HG02571 (cell line): ENCODE data around the gene SPPL3.
"Not testable (repeated sequence)": the region's sequence is repeated elsewhere in the genome, so short reads cannot be mapped to it uniquely, and the experiment has no call there.

Experiments used
- ATAC-seq: cut with Tn5 transposase; IDR thresholded peaks from one replicate; pipeline ENCODE4 v1.9.1; 2021; ENCODE audit warnings: mild to moderate bottlenecking, moderate library complexity; ENCODE audit not compliant: unreplicated experiment

SPPL3 gene

DNA sequence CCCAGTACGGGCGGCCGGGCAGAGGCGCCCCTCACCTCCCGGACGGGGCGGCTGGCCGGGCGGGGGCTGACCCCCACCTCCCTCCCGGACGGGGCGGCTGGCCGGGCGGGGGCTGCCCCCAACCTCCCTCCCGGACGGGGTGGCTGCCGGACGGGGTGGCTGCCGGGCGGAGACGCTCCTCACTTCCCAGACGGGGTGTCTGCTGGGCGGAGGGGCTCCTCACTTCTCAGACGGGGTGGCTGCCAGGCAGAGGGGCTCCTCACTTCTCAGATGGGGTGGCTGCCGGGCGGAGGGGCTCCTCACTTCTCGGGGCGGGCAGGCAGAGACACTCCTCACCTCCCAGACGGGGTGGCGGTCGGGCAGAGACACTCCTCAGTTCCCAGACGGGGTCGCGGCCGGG is 172.0 kb downstream of the SPPL3 start:
- ATAC-seq = not testable (repeated sequence)

DNA sequence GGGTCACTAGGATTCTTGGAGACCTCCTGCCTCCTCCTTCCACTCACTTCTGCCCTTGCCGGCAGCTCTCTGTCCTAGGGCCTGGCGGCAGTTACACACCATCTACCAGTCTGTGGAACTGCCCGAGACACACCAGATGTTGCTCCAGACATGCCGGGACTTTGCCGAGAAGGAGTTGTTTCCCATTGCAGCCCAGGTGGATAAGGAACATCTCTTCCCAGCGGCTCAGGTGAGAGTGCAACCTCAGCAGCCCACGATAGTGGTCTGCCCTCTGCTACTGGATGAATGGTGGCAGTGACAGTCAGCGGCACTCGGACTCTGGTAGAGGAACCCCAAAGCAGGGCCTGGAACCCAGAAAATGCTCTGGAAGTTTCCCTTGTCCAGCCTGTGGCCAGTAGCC is 177.2 kb downstream of the SPPL3 start:
- ATAC-seq = no peak

DNA sequence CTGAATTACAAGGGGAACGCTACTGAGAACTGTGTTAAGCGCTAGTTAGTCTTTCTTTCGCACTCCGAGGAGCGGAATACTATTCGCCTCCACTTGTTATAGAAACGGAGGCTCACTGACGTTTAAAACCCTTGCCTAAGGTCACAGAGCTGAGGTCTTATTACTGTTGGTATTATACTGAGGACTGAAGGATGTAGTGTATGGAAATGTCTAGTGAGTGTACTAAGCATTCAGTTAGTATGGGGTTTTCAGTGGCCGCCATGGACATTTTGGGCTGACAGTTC is 177.7 kb downstream of the SPPL3 start:
- no peak for ATAC-seq

DNA sequence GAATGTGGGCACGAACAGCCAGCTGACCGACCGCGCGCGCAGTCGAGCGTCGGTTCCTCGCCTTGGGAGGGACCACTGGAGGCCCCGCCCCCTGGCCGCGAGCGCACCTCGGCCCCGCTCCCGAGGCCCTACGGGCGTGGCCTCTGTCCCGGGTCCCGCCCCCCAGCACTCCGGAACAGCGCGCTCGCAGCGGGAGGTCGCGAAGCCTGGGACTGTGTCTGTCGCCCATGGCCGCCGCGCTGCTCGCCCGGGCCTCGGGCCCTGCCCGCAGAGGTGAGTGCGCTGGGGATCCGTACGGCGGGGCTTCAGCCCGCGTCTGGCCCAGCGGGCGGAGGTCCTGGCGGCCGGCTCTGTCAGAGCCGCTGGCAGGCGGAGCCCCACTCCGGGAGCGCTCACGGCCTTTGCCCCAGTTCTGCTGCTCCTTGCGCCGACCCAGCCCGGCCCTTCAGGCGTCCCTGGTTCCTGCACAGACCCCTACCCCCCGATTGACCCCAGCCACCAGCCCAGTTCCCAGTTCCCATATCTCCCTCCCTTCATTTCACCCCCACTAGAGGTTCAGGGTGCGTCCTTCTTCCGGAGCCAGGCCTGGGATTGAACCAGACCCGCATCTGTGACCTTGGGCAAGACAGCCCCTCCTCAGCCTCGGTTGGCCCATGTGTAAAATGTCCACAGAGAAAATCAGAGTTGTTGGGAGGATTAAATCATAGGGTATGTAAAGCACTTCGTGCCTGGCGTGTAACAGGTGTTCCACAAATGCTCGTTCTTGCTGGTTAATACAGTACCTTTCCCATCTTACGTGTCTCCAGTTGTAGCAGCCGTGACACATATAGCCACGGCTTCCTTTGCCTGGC is 178.3 kb downstream of the SPPL3 start, which contains the start of gene ACADS:
TSS of gene ACADS (plus strand) at position 168 of the 851 bp plus-strand sequence. CDS start at position 228, 60 bp downstream.
- peak; percentile 91 for ATAC-seq

DNA sequence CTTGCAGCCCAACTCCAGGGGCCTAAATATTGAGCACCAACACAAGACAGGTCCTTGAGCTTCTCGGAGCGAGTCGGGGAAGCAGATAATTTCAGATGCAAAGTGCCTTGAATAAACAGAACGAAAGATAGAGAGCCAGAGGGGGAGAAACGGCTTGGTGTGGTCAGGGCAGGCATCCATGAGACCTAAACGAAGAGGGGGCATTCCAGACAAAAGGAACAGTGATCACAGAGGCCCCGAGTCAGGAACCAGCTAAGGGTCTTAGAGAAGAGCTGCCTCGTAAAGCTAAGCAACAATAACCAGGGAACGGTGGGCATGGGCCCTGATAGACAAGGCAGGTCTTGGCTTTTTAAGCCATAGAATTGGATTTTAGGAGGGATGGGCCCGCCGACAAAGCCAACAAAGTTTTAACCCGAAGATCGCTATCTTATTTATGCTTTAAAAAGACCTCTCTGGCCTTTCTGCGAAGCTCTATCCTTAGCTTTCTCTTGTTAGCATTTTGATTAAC is 179.0 kb downstream of the SPPL3 start:
- ATAC-seq = no peak

DNA sequence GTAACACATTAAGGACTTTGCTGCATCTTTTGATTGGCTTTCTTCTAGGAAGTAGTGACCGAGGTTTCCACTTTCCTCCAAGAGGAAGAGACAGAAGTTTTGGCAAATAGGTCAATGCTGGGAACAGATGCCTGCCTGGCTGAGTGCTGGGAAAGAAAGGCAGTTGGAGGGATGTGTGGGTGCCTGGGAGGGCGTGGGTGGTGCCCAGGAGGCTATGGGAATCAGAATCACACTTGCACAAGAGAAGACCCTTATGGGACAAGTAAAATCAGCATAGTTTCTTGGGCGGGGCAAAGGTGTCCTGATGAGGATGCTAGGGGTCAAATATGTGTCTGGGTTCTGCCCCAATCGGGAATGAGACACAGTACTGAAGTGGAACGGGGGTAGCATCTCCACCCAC is 179.4 kb downstream of the SPPL3 start:
- ATAC-seq = no peak

DNA sequence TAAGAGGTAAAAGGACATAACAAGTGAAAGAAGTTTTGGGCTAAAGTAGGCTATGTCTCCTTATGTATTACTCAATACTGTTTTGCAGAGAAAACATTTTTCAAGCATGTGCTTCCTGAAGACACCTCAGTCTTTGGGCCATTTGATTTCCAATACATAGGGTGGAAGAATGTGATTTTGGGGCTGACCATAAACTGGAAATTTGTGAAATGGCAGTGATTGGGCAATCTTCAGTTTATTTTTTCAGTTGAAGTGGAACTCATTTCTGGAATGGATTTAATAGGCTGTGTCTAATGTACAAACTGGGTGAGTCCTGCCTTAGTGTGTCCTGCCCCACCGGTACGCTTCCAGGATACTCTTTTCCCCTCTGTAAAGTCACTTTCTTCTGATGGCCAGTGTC is 181.4 kb downstream of the SPPL3 start:
- no peak for ATAC-seq

DNA sequence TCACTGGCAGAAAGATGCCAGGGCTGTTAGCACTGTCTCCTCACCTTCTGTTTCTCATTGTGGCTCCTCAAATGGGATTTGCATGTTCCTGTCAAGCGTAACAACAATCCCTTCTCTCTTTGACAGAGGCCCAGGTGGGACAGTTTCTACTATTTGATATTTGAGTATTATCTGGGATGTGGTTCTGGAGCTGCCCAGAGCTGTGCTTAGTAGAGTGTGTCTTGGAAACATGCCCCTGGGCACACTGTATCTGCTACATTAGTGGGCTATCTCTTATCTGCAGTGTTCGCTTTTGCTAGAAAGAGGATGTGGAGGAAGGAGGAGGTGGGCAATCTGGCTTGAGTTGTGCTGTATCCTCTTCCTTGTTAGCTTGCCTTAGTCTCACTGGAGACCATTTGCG is 182.3 kb downstream of the SPPL3 start:
- no peak for ATAC-seq

DNA sequence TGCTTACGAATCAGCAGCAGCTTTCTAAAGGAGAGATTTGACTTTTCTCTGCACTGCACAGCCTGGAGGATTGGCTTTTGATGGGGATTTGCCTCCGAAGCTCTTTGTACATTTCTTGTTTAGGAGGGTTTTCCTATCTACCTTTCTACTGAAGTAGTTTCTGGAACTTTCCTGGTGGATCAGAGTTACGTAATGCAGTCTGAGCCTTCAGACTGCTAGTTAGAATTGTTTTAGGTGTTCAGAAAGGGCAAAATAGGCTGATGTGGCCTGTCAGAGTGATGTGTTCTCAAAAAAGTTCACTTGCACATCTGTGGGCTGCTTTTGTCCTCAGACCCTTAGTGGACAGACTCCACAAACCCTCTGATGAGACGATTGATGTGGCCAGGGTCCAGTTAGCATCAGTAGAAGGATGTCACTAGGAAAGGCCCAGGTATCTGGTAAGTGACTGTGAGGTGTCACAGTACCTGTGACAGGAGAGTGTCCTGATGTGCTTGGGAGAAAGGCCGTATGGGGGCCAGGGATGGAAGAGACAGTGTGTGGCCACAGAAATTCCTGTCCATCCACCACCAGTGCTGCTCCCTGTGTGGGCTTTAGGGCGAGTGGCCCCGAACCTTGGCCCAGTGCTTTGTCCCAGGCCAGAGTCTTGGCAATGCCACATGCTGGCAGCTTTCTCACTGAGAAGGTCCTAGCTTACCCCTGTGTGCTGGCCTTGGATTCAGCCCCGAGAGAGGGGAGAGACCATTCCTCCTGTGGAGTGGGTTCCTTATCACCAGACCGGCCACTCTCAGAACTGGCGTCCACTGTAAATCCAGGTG is 183.0 kb downstream of the SPPL3 start:
- ATAC-seq = no peak

DNA sequence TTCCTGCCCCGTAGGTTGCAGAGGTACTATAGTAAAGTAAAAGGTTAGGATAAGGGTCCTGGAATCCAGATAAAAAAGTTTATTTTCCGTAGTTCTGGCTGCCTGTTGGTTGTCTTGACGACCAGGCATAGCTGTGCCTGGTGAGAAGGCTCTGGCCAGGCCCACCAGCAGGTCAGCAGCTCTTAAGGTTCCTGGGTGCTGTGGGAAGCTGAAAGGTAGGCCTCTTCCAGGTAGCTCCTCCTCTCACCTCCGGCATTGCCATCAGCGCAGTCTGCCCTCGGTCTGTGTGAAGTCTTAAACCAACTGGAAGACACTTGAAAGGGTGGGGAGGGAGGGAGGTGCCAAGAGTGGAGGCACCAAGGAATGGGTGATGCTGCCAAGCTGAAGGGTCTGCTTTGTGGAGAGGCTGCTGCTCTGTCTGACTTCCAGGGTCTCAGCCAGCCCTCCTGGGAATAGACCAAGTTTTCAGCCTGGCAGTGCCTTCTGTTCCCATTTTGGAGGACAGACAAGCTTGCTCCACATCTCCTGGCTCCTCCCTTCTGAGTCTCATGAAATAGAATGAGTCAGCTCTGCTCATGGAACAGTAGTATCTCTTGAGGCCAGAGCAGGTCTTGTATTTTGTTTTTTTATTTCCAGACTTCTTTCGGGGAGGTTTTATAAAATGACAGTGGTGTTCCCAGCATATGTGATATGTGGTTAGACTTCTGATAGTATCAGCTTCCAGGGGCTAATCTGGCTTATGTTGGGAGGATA is 183.7 kb downstream of the SPPL3 start:
- no peak for ATAC-seq

DNA sequence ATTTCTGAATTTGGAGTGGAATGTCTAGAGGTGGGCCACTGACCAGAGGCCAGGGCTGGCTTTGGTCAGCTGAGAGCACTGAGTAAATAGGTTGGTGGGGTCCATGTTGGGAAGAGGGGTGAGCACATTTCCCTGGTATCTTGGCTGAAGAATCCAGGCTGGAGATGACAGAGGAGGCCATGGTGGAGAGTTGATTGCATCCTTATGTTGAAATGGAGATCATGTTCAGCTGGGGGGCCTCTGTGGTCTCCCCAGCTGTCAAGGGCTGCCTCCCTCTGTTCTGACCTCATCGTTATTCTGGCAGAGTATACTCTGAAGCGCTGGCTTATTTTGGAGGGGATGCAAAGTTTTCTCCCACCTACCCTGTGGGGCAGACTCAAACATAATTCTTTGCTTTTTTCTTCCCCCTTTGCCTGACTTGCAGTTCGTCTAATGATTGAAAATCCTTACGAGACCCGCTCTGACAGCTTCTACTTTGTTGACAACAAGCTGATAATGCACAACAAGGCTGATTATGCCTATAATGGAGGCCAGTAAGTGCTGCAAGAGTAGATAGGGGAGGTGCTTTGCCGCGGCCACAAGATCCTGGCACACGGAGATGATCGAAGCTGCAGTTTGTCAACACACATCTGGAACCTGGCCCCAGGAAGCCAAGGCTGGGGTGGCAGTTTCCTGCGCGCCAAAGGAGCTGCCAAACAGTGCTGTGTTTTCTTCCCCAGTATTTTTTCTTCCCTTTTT is 184.5 kb downstream of the SPPL3 start:
- no peak for ATAC-seq

DNA sequence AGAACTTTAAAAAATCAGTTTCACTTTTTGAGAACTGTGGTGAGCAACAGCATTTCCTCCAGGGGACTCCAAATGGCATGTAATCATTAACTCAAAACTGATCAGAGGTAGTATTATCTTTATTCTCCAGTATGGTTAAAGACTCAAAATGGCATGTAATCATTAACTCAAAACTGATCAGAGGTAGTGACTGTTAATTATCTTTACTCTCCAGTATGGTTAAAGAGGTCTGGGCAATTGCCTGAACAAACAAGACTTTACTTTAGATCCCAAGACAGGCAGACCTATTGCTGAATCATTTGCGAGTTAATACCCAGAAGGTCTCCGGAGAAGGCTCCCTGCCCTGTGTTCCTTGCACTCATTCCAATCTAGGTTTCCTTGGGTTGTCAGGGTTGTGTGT is 185.1 kb downstream of the SPPL3 start:
- no peak for ATAC-seq

DNA sequence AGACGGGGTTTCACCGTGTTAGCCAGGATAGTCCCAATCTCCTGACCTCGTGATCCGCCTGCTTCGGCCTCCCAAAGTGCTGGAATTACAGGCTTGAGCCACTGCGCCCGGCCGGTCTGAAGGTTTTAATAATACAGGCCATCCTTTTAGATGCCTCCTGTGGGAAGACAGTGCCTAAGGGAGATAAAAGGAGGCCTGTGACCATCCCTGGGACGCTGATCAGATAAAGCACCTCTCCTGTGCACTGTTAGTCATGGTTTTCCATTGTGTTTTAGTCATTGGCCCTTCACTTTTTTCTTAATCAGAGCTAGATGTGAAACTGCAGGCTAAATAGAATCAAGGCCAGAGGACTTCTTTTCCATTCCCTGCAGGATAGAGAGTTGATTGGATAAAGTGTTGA is 186.1 kb downstream of the SPPL3 start:
- no peak for ATAC-seq

DNA sequence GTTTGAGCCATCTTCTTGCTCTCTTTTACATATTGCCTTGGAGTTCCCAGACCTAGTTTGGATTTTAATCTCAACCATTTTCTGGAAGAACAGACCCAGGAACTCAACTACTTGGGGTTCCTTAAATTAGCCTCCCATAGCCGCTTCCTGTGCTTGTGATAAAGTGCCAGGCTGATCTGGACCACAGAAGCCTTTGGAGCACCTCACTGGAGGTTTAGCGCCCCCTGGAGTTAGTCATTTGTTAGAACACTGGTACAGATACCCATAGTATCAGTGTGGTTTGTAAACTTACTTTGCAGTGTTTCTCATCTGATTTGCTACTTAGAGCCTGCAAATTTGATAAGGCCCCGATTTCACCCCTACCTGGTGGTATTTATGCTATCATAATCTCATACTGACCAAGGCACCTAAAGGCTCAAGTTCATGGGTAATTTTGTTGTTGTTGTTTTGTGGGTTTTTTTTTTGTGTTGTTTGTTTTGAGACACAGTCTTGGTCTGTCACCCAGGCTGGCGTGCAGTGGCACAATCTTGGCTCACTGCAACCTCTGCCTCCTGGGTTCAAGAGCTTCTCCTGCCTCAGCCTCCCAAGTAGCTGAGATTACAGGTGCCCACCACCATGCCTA is 190.2 kb downstream of the SPPL3 start:
- ATAC-seq = no peak

DNA sequence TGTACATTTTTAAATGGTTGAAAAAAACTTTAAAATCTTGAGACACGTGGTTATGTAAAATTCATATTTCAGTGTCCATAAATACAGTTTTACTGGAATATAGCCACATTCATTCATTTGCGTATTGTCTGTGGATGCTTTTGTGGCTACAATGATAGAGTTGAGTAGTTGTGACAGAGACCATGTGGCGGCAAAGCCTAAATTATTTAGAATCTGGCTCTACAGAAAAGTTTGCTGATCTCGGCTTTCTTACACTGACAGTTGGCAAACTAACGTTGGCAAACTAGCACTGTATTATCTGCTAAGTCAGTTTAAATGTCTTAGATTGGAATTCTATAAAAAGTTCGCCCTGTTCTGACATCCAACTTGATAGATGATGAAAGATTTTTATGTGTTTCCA is 191.5 kb downstream of the SPPL3 start:
- no peak for ATAC-seq
